Activated CD8-positive, alpha-beta memory T cell treated with anti-CD3 and anti-CD28 coated beads, Interleukin-2, amount 50 U/mL, for 4 hours (primary cell): Measurements from ENCODE around the gene LBX1.
"Not testable (repeated sequence)": the region's sequence is repeated elsewhere in the genome, so short reads cannot be mapped to it uniquely, and the experiment has no call there.

Experiments
- DNase-seq: peaks from one replicate; pipeline ENCODE4 v3.0.0-alpha.2; 2020

Gene LBX1

DNA sequence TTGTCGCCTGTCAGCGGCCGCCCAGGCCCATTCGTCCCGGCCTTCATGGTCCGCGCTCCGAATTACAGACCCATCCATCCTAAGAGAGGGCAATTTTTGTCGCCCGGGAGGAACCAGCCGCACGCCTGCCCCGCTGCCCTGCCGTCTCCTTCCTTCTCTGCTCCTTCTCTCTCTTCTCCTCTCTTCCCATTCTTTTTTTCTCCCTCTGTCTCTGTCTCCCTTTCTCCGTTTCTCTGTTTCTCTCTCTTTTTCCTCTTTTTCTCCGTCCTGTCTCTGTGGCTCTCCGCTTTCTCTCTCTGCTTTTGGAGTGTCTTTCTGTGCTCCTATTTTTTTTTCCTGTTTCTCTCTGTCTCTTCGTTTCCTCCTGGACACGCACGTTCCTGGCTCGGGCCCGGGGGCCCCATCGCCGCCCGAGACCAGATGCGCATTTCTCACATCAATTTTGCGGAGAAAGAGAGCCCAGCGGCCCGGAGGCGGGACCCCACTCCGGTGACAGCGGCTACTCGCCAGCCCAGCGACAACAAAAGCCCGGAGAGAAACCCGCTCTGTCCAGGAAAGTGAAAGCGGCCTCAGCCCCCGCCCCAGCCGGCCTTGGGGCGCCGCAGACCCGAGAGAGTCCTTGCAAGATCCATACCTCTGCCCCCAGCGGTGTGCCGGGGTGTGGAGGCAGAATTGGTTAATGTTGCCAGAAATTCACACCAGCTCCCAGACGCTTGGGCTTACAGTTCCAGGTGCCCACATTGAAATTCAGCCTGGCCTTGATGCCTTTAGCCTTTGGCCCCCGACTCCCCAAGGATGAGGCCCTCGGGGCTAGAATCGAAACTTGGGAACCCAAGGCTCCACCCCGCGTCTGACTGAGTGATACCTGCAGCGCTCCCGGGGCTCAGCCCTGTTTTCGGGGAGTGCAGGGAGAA is 4.1 kb downstream of the LBX1 start:
- DNase-seq: no peak

DNA sequence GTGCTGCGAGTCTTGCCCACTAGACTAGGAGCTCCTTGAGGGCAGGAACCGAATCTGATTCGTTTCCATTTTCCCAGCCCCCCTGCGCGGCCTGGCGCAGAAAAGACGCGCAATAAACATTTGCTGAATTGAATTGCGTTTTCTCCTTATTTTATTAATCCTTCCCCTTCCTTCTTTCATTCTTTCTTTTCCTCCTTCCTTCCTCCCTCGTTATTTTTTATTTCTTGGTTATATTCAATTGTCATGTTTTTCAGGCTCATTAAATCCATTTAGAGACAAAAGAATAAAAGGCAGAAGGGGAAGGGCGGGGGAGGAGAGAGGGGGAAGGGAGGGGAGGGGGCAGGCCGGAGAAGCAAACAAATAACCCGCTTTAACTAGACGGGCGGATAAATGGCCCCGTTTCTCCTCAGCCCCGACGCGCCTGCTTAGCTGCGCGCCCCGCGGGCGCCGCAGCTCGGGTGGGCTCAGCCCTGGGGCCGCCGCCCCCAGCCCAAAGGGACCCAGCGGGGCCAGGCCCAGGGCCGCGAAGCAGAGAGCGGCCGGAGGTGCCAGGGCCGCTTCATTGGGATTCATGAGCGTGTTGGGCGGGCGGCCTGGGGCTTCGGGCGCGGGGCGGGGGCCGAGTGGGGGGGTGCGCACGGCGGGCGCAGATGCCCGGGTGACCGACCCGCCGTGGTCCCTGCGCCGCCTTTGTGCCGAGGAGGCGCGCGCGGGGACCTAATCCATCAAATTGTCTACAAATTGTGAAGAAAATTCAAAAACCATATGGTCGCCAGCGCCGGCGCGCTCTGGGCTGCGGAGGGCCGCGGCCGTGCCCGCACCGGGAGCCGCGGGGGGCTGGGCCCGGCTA is 5.0 kb downstream of the LBX1 start:
- DNase-seq: no peak

DNA sequence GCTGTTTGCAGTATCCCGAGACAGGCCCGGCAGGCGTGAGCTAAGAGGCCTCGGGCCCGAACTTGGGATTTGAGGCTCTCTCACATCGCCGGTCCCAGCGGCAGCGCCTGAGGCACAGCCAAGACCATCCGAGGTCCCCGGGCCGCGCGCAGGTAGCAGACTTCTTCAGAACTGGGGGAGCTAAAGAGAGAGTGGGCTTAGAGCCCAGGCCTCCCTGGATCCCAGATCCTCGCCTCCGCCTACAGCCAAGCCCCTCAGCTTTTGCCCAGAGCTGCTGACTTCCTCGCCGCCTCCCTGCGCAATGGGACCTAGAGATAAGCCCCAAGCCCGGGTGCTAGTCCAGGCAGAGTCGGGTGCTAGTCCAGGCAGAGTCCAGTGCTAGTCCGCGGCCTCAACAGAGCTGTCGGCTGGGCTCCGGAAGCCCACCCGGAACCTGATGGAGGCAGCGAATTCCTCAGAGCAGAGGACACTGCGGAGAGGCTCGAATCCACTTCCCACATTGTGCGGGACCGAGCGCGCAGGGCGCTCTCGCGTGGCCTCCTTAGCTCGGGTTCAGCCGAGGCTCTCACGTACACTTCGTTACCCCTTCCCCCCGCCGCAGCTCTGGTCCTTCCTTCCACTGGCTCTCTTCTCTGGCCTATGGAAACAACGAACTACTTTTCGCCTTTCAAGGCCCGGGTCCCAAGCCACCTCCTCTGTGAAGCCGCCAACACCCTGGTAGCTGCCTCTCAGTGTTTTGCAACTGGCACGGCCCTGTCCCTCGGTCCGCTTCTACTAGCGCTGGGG is 5.8 kb downstream of the LBX1 start:
- DNase-seq: no peak

DNA sequence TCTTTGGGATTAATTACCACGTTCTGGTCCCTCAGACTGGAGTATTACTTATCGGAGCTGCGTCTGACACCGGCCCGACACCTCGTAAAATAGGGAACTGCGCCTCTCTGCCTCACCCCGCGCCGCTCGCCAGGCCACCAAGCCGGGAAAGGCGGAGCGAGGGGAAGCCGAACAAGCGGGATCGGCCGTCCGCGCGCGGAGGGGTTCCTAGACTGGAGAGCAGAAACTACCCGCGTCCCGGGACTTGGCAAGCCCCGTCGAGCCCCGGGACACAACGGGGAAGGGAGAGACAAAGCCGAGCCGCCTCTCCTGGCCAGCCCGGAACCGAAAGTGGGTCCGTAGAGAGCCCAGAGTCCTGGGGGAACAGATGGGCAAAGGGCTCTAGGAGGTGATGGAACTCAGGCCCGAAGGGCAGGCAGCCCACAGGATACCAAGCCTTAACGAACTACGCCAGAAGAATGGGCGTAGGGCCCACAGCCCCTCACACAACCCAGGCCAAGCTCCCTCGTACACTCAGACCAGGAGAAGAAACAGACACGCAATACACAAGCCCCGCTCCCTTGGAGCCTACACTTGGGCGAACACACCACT is 6.5 kb downstream of the LBX1 start:
- no peak for DNase-seq

DNA sequence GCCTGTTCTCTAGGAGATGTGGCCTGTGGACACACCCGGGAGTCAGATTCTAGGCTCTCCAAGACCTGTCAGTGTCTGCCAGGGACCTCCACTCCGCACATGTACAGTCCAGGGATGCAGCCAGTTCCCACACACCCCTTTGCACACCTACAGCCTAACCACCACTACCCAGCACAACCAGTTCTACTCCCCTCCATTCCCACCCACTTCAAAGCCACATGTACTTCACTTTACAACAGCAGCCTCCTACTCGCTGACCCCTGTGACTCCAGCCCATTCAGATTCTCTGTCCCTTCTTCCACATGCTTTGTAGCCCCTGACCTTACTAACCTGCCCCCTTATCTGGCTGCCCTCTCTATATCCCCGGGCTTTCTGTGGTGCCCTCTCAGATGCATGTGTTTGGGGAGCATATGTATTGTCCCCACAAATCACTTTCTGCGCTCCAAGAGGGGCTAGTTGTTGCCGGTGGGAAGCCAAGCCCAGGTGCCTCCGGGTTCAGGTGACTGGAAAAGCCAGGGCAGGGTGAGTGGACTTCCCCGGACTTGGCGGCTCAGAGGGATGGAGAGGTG is 7.2 kb downstream of the LBX1 start:
- DNase-seq: no peak

DNA sequence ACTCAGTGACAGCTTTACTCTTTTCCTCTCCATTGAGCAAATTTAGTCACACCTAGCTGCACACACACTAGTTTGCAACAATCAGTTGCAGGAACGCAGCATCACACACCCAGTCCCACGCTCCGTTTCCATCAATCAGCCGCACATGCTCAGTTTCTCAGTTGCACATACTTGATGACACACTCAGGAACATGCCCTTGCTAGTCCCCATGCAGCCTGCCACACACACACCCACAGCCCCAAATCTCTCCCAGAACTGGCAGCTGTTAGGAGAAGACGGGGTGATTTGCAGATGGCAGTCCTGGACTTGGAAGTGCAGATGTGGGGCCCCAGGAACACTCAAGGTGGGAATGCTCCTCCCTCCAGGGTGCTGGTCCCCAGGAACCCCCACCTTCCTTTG is 7.7 kb downstream of the LBX1 start:
- no peak for DNase-seq

DNA sequence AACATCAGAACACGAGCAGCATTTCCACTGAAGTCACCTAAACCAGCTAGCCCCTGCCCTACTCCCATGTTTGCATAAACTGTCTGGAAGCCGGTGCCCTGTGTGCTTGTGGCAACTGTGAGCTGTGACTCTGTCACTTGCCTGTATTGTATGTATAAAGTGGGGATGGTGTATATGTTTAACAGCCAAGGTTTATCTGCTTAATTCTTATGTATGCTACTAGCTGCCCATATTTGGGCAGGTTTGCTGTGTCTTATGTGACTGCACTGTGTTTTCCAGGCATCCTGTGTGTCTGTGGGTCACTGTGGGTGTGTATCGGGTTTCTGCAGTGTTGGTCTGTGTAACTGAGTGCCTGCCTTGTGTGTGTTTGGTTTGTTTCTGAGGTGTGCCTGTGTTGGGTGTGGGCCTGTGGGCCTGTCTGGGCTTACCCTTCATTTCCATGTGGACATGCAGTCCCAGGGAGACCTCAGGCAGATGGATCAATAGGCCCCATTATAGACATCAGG is 9.3 kb downstream of the LBX1 start:
- no peak for DNase-seq

DNA sequence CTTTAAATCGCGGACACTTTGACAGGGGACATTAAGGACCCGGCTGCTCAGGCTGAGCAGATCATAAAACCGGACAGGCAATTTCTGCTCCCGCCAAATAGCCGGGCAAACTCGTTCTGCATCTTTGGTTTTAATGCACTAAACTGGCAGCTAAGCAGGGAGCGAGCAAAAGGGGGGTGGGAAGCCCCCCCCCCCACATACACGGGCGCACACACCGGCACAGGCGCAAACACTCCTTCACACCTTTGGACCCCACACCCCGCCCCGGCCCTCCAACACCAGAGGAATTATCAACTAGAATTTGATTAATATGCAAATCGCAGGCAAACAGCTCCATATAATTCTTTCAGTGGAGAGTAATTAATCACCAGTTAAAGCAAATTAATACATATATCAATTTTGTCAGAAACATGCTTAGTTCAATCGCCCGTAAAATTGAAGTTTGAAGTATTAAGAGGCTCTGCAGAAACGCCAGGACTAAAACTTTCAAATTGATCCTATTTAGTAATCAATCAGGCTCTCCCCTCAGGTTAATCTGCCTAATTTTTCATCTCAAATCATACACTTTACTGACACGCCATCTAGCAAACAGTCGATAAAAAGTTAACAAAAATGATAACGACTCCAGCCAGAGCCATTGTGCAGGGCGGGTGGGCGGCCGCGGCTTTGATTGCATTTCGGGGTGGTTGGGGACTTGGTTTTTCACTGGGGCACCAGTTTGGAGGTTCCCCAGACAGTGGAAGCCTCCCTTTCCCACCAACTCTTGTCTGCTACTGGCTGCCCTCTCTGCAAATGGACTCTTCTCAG is 9.9 kb downstream of the LBX1 start:
- no peak for DNase-seq

DNA sequence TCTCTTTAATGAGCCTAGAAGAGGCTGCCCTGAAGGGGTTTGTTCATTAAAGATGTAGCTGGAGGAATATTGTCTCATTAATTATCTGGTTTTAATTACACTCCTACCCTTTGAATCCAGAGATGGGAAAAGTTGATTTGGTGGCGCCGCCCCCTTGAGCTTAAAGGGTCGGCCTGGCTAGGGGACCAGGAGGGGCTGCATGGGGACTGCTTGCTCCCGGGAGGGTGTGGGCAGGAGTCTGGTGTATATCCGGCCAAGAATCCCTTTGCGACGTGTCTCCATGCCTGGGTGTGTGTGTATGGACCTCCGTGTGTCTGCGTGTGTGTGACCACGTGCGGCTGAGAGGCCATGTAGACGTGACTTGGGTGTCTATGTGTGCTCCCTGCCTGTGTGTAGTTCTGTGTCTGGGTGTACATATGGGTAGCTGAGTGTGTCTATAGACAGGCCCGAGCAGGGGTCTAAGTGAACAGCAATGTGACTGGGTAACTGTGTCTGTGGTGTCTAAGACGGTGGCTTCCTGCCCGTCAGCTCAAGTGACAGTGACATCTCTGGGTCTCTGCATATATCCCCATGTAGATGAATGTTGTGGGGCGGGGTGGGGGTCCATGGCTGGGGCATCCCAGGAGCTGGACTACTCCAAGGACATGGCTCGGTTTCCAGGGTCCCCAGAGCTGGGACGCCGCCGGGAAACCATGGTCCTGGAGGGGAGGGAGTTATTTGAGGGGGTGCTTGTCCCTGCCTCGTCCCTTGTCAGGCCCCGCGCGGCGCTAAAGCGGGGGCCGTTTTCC is 10.7 kb downstream of the LBX1 start:
- no peak for DNase-seq

DNA sequence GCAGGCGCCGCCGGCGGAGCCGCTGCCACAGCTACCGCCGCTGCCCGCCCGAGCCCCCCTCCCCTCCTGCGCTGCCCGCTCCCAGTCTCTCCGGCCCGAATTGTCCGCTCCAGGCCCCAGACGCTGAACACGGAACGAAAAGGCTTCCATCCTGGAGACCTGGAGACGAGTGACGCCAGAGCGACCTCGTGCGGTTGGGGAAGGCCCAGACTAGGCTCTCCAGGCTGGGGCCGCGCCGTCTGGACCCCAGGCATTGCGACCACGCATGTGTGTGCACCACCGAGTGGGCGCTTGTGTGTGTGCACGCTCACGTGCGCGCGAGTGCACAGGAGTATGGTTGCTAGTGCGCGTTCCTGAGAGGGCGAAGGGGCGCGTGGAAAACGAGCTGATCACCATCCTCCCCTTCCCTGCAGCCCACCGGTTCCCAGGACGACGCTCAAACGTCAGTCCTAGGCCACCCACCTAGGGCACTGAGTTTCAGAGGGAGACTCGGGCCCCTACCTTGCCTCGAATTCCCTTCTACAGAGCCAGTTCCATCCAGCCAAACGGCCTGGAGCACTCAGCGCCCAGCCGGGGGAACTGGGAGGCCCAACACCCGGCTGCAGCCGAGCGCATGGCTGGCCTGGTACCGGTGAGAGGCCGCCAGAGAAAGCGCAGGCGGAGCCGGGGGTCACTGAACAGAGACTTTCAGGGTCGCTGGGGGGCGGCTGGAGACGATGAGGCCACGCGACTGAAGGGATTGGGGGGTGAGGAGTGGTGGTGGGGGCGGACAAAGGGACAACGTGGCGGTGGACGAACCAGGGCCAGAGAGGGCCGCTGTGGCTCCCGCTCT is 11.6 kb downstream of the LBX1 start:
- no peak for DNase-seq

DNA sequence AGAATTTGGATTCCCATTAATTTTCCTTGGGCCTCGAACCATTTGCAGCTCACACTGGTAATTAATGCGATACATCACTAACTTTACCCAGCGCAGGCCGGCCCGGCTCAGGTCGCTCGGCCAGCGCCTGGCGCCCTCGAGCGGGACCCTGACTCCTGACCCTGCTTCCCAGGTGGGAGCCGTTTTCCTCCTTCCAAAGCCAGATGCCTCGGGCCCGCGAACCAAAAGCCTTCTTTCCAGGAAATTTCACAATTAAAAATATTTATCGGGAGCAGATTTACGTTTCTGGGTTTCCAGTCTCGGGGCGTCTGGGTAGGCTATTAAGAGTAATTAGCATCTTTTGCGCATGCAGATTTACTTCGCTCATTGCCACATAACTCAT is 12.2 kb downstream of the LBX1 start:
- no peak for DNase-seq

DNA sequence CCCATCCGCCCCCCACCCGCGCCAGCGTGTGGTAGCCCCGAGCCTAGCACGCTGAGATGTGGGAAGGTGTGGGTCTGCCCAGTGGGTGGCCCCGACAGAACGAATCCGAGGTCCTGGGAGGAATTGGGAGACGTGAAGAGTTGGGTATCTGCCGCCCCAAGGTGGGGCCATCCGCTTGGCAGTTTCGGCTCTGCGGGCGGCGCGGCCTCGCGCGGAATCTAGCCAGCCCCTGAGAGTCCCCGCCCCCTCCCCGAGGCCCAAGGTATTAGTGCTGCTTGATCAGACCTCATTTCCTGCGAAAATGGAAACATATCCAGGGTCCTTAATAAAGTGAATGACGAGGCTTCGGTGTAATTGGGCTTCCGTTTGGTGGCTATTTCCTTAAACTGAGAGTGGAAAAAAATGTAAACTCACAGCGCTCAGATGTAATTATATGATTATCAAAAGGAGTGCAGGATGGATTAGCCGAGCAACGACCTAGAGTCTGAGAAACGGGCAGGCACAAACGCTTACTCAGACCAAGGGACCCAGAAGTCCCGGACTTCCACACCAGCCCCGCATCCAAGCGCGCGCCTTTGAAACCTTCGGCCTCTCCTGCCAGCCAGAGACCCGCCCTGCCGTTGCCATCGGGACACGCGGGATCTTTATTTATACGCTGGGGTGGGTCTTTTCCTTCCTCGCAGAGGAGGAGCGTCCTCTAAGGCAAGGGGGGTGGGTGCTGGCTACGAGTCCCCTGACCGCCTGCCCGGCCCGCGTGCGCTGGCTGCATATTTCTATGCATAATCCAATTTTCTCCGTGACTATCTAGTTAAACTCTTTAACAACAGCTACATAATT is 12.8 kb downstream of the LBX1 start:
- no peak for DNase-seq

DNA sequence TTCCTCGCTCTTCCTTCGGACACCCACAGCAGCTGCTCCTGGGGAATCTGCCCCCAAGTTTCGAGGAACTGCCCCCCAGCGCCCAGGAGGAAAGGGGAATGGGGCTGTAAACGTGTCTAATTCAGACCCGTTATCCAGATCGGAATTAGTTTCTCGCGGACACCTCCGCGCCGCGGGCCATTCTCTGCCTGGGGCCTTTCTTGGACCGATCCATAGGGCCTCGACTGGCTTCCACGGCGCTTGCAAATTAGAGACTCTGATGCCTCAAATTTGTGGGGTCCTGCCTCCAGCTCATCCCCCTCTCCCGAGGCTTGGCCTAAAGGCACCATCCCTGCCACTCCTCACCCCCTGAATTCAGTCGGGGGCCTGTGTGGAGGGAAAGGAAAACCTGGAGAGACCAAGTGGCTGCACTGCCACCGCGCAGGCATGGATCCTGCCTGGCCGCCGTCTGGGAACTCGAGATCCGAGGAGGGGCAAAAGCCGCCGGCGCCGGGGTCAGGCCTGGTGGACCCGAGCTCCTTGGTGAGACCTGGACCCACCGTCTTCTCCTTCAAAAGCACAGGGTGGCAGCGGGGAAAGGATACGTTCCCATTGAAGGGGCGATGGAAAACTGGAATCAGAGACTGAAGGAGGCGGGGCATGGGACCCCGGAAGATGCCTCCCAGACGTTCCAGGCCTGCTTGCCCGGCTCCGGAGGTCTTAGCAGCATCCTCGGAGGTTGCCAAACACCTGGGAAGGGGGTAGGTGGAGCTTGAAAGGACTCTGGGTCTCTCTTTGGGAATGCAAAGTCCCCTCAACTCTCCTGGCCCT is 13.7 kb downstream of the LBX1 start:
- DNase-seq: no peak

DNA sequence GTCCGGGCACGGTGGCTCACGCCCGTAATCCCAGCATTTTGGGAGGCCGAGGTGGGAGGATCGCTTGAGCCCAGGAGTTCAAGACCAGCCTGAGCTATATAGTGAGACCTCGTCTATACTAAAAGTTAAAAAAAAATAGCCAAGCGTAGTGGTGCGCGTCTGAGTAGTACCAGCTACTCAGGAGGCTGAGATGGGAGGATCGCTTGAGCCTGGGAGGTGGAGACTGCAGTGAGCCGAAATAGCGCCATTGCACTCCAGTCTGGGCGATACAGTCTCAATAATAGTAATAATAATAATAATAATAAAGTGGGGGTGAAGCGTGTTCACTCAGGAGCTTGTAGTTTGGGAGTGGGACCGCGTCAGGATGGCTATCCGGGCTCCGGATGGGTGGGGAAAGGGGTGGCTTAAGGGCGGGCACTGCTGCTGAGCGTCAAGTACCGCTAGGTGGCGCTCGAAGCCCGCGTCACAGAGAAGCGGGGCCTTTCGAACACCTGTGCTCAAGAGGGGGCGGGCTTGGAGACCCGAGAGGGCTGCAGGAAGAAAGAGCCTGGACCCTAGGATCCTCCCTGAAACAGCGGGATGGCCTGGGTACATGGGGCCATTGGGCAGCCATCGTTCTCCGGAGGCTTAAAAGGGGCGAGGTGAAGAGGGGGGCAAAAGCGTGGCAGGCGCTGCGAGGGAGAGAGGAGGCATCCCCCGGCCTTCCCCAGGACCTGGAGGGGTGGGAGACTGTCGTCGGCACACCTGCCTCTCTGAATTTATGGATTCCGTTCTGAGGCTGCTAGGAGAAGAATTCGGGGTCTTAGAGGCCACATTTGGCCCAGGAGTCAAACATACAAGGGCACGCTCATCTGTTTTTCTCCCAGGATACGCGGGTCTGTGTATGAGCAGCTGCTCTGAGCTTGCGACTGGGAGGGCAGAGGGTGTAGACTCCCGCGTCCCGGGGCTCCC is 14.5 kb downstream of the LBX1 start:
- DNase-seq: peak; percentile 79

DNA sequence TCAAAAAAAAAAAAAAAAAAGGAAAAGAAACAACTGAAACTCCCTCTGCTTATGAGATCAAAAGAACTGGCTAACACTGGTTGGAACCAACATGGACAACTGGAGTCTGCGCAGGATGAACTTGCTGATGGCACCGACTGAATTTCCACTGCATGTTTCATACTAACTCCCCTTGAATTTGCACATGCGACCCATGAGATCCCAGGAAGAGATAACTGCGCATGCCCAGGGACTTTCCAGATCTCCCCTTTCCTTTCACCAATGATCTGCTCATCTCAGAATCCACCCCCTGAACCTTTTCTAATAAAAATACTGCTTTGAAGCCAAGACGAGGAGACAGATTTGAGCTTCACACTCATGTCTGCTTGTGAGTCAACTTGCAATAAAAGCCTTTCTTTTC is 20.7 kb downstream of the LBX1 start:
- DNase-seq: no peak

DNA sequence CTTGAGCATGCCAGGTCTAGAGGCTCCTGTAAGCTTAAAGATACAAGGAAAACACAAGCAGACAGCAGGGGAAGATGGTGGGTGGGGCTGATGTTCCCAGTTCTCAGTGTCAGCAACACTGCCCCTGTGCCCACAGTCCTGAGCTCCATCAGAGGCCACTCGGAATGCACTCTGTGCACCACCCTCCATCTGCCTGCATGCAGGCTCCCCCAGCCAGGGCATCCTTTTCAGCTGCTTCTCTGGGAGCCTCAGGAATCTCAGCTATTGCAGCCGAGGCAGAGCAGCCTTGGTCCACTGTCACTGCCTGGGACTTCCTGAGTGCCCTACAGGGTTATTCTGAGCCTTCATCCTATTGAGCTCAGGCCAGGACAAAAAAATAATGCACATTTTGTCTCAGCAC is 22.2 kb downstream of the LBX1 start:
- no peak for DNase-seq

DNA sequence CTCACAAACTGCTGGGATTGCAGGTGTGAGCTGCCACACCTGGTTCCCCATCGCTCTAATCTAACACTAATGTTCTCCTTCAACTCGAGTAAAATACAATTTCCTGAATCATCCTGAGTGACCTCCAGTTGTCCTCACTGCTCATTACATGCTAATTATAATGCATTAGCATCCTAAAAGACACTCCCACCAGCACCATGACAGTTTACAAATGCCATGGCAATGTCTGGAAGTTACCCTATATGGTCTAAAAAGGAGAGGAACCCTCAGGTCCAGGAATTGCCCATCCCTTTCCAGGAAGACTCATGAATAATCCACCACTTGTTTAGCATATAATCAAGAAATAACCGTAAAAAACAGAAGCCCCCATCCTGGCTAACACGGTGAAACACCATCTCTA is 26.6 kb downstream of the LBX1 start:
- not testable (repeated sequence) for DNase-seq
